RWPE1 (cell line): Measurements from ENCODE around the gene ARHGAP29.

Experiments used
- CTCF ChIA-PET: fragments of 350-600 bp; sonication (Branson Sonifier 250); formaldehyde crosslinking; extraction: SDS; loops from one replicate; lab custom pipeline; 2021; lab: Yijun Ruan, JAX
- POLR2A ChIA-PET: fragments of 400-600 bp; formaldehyde crosslinking; extraction: SDS; loops from one replicate; lab custom pipeline; 2020; ENCODE audit warnings: antibody characterized with exemption; ENCODE audit not compliant: low non-redundant PET; lab: Yijun Ruan, JAX
- DNase-seq: peaks from one replicate; pipeline ENCODE4 v3.0.0; 2012; ENCODE audit warnings: low spot score
- H3K27ac ChIP-seq: fragments of 450-650 bp; 2 replicates; pipeline ENCODE4 v1.5.1; 2017
- TF ChIP-seq, protein P1 (sequence below): fragments of 450-650 bp; conservative IDR thresholded peaks from 2 replicates; pipeline ENCODE4 v1.5.1; 2017; ENCODE audit warnings: low read depth, mild to moderate bottlenecking

ARHGAP29 gene

DNA sequence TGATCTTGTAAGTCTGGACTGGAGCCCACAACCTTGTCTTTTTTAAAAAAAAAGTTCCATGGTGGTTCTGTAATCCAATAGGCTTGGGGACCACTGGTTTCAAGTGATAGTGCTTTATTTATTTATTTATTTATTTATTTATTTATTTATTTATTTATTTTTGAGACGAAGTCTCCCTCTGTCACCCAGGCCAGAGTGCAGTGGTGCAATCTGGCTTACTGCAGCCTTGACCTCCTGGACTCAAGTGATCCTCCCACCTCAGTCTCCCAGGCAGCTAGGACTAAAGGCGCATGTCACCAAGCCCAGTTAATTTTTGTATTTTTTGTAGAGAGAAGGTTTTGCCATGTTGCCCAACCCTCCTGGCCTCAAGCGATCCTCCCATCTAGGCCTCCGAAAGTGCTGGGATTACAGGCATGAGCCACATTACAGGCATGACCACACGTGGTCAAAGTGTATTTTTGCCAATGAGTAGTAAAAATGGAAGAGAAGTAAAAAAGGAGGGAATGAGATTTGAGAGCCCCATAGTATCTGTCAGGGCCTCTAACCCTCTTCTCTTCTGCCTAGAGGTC, 44.8 kb upstream of the ARHGAP29 start:
- POLR2A ChIA-PET = no interaction called here
- TF ChIP-seq, protein P1, sequence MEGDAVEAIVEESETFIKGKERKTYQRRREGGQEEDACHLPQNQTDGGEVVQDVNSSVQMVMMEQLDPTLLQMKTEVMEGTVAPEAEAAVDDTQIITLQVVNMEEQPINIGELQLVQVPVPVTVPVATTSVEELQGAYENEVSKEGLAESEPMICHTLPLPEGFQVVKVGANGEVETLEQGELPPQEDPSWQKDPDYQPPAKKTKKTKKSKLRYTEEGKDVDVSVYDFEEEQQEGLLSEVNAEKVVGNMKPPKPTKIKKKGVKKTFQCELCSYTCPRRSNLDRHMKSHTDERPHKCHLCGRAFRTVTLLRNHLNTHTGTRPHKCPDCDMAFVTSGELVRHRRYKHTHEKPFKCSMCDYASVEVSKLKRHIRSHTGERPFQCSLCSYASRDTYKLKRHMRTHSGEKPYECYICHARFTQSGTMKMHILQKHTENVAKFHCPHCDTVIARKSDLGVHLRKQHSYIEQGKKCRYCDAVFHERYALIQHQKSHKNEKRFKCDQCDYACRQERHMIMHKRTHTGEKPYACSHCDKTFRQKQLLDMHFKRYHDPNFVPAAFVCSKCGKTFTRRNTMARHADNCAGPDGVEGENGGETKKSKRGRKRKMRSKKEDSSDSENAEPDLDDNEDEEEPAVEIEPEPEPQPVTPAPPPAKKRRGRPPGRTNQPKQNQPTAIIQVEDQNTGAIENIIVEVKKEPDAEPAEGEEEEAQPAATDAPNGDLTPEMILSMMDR = no peak
- DNase-seq = no peak
- H3K27ac ChIP-seq = no peak overlapping the region
- CTCF ChIA-PET = interaction anchor here (0.6 kb wide), 1 partner anchor 1080 kb away, joined by 4 read pairs; no protein-coding TSS in a partner anchor

DNA sequence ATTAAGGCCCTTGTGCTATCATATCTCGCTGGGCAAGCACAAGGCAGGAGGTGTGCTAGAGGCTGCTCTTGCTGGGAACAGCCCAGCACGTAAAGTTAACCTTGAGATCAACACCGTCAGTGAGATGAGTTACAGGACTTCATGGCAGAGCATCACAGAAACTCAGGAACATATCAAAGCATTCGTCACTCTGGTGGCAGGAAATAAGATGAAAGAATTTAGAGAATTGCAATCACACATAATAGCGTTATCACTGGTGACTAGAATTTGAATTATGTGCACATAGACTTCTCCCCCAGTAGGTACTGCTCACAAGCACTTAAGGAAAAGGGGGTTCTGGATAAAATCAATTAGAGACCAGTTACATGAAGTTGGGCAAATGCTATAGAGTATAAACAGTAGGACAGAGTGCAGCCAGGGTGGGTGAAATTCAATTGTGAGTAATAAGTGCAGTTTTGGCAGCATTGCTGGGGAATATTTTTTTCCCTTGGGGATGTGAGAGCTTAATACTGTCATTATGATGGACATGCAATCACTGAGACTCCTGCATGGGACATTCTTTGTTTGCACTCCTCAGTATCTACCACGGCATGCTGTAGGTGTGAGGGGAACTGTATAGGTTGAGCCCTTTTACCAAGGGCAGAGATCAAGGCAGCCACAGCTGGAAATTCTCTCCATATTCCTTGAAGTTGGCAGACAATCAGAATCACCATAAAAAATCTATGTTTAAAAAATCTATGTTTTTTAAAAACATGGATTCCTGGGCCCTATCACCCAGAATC, 44.2 kb upstream of the ARHGAP29 start:
- ChIA-PET CTCF (no interaction called here), POLR2A (no interaction called here)
- TF ChIP-seq, protein P1 = no peak
- H3K27ac ChIP-seq = no peak overlapping the region
- DNase-seq = no peak

DNA sequence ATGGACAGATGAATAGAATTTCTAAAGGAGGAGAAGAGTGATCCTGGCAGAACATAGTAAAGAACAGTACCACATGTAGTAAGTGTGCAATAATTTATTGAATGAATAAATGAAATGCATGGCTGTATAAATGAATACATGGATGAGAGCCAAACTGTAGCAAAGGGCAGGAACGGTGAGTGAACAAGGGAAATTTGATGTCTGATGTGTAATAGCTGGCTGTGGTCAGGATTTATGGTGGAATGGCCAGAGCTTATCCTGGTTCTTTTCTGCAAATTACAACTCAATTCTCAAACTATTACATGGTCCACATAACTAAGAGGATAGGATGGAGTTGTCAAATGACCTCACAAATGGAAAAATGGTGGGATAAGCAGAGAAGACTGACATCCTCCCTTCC, 43.2 kb upstream of the ARHGAP29 start:
- ChIA-PET CTCF (no interaction called here), POLR2A (no interaction called here)
- H3K27ac ChIP-seq = no peak overlapping the region
- TF ChIP-seq, protein P1 = no peak
- no peak for DNase-seq

DNA sequence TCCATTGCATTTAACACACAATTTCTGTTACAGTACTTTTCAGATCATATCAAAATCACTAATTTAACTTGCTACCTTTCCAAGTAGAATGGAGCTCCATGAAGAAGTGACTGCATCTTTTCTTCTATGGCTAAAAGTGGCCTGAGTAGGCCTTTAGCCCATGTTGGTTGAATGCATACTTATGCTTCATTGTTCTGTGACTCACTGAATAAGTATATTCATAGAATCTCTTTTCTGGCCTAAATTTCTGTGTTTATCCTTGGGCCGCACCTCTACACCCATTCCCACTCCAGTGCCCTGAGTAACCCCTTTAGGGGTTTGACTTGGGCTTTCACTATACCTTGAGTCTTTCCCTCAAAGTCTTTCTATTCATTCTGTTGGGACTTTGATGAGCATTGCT, 42.1 kb upstream of the ARHGAP29 start:
- no peak overlapping the region for H3K27ac ChIP-seq
- no peak for DNase-seq
- TF ChIP-seq, protein P1 = no peak
- CTCF ChIA-PET = interaction anchor here (0.6 to 0.7 kb wide), 2 partner anchors 38 to 106 kb away, joined by 3 read pairs; no protein-coding TSS in a partner anchor
- POLR2A ChIA-PET = no interaction called here

DNA sequence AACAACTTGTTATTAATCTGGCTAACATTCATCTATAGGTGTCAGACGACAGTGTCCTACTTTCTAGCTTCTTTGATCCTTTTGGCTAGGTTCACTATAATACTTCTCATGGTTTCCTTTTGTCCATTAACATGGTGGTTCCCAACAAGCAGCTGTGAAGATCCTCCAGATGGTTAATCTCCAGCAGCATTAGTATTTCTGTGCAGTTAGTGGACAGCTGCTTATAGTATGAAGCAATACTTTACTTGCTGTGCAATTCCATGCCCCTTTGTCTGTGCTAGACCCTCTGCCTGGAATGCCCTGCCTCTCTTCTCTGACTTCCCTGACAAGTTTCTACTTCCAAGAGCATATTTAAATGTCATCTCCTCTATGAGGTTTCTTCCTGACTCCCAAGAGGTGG, 41.7 kb upstream of the ARHGAP29 start:
- ChIA-PET CTCF (interaction anchor here (0.6 to 0.7 kb wide), 2 partner anchors 38 to 106 kb away, joined by 3 read pairs; no protein-coding TSS in a partner anchor), POLR2A (no interaction called here)
- TF ChIP-seq, protein P1 = no peak
- DNase-seq = no peak
- no peak overlapping the region for H3K27ac ChIP-seq

DNA sequence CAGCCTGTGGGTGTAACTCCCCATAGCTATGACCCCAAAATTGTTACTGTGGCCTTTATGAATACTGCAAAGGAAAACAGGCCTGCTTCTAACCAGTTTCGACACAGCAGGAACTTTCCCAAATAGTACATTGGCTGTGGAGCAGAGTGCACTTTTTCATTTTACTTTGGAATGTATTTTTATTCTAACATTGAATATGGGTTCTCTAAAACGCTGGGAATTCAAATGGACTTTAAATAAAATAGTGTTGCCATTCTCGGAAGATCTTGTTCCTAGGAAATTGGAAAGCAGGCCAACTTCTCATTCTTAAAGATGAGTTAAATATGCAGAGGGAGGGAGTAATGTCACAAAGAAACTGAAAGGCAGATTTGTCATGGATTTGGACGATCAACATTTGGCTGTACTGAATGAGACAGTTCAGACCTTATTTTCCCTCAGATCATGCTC, 39.6 kb upstream of the ARHGAP29 start:
- POLR2A ChIA-PET = no interaction called here
- no peak for DNase-seq
- no peak overlapping the region for H3K27ac ChIP-seq
- TF ChIP-seq, protein P1 = no peak
- CTCF ChIA-PET = interaction anchor here (0.7 kb wide), 1 partner anchor 11 kb away, joined by 3 read pairs; no protein-coding TSS in a partner anchor
